ENCODE results near the gene ELOA2.

- no peak for TF ChIP-seq CTCF (IDR thresholded peaks at IDR 0.05; ENCODE audit: insufficient read depth, low read length, poor library complexity, severe bottlenecking)
- TF ChIP-seq EZH2phosphoT487 (conservative IDR thresholded peaks at IDR 0.05; ENCODE audit: low read length) = no peak
Observed at GRCh38 chr18:47036927-47037578, 1.6 kb upstream of the ELOA2 start.

Data from SU-DHL-6 (cell line).